LNCaP clone FGC (cell line): ENCODE results near the gene ZMAT2.
"Not testable (repeated sequence)": the region's sequence is repeated elsewhere in the genome, so short reads cannot be mapped to it uniquely, and the experiment has no call there.

Experiments used
- DNase-seq: peaks from one replicate; pipeline ENCODE4 v3.0.0-alpha.2; 2011; ENCODE audit warnings: low read depth
- H3K4me3 ChIP-seq: 2 replicates; pipeline ENCODE4 v1.5.1; 2011; ENCODE audit warnings: mild to moderate bottlenecking, low read depth, low read length, control low read depth
- TF ChIP-seq, protein P1 (sequence below): IDR thresholded peaks from 2 replicates; pipeline ENCODE4 v1.5.1; 2012; ENCODE audit warnings: mild to moderate bottlenecking; ENCODE audit not compliant: control insufficient read depth, insufficient read depth; ENCODE audit errors: extremely low read depth

Gene ZMAT2

DNA sequence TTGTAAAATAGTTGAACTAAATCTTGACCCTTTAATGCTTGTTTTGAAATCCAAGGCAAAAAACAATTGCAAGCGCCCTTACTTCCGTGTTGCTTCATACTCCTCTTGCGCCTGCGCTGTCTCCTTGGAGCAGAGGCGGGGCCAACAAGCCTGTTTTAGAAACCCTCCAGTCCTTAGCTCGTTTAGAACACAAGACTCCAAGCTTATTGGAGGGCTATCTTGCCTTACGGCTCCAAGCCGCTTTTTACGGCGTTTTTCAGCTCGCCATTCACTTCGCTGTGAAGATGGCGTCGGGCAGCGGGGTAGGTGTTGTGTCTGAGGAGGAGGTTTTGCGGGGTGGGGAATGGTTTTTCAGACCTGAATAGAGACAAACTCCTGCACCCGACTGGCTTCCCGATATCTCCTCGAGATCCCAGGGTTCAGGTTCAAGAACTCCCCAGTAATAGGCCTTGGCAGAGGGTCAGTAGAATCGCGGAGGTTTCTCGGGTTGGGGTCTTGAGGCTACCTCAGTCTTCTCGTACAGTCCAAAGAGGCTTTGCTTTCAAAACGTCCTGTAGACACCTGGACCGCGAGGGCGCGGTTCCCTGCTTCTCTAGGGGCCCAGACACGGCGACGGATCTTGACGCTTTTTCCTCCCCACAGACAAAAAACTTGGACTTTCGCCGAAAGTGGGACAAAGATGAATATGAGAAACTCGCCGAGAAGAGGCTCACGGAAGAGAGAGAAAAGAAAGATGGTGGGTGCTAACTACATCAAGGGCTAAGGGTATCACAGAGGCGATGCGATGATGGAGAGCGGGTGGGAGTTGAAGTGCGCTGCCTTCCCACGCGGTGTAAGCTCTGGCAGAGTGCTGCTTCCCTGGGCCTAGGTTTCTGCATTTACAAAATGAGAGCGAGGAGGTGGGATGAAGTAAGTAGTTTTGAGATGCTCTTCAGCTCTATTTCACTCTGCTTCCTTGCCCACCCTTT, at the start of gene ZMAT2:
Gene ZMAT2 (plus strand): TSS at position 271 of the 968 bp plus-strand sequence. CDS start 14 bp downstream, at position 285.
- H3K4me3 ChIP-seq, result peak within 1 kb of the TSS; percentile 92
- DNase-seq, result peak; percentile 98
- TF ChIP-seq, protein P1, sequence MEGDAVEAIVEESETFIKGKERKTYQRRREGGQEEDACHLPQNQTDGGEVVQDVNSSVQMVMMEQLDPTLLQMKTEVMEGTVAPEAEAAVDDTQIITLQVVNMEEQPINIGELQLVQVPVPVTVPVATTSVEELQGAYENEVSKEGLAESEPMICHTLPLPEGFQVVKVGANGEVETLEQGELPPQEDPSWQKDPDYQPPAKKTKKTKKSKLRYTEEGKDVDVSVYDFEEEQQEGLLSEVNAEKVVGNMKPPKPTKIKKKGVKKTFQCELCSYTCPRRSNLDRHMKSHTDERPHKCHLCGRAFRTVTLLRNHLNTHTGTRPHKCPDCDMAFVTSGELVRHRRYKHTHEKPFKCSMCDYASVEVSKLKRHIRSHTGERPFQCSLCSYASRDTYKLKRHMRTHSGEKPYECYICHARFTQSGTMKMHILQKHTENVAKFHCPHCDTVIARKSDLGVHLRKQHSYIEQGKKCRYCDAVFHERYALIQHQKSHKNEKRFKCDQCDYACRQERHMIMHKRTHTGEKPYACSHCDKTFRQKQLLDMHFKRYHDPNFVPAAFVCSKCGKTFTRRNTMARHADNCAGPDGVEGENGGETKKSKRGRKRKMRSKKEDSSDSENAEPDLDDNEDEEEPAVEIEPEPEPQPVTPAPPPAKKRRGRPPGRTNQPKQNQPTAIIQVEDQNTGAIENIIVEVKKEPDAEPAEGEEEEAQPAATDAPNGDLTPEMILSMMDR, result no peak

DNA sequence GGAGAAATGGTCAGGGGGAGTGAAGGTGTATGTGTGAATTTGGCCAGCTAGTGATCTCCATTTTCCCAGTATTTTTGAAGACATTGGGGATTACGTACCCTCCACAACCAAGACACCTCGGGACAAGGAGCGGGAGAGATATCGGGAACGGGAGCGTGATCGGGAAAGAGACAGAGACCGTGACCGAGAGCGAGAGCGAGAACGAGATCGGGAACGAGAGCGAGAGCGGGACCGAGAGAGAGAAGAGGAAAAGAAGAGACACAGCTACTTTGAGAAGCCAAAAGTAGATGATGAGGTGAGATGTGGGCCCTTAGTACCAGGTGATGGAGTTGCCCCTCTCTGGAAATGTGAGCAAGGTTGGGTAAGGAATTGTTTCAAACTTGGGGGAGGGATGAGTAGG, 41.4 kb upstream of the ZMAT2 start:
- TF ChIP-seq, protein P1, result no peak
- no peak for DNase-seq
- no peak overlapping the region for H3K4me3 ChIP-seq

DNA sequence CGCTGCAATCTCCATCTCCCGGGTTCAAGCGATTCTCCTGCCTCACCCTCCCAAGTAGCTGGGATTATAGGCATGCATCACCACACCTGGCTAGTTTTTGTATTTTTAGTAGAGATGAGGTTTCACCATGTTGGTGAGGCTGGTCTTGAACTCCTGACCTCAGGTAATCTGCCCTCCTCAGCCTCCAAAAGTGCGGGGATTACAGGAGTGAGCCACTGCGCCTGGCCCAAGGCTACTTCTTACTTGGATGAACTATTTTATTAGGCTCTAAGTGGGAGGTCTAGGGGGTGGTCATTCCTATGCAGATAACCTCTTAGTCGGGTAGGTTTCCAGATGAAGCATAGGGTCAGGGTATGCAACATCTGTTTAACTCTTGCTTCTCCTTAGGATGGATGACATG, 39.9 kb upstream of the ZMAT2 start:
- not testable (repeated sequence) for H3K4me3 ChIP-seq, DNase-seq

DNA sequence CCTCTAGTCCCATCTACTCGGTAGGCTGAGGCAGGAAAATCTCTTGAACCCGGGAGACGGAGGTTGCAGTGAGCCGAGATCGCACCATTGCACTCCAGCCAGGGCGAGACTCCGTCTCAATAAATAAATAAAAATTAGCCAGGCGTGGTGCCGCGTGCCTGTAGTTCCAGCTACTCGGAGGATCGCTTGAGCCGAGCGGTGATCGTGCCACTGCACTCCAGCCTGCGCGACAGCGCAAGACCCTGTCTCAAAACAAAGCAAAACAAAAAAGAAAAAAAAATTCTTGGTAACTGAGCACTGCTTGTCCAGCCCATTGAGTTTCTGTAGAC, 36.3 kb upstream of the ZMAT2 start:
- H3K4me3 ChIP-seq, result peak overlapping the region; percentile 74
- DNase-seq, result no peak
- TF ChIP-seq, protein P1, result no peak

DNA sequence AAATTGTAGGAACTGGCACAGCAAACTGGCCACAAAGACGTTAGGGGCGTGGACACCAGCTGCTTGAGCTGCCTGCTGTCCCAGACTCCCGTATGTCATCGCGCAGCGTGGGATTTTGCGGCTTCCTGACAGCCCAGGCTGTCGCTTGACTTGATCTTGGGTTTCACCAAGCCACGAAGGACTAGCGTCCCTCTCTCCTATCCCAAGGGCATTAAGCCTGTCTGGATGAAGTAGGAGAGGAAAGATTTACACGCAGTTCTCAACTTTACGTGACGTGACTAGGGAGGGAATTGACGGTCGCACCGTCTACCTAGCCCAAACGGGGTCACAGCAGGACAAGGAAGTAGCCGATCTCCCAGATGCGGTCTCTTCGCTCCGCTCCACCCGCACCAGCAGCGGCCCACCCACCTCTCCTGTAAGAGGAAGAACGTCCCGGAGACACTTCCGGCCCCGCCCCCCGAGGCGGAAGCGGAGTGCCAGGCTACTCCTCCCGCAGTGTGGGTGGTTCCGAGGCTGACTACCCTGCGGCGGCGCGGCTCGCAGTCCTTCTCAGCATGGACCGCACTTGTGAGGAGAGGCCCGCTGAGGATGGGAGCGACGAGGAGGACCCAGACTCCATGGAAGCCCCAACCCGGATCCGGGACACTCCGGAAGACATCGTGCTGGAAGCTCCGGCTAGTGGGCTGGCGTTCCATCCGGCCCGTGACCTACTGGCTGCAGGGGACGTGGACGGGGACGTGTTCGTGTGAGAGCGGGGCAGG, 35.7 kb upstream of the ZMAT2 start, which contains the start of gene WDR55:
Gene WDR55 (plus strand): TSS at position 546 of the 761 bp plus-strand sequence. CDS start 9 bp downstream, at position 555.
- peak within 1 kb of the TSS; percentile 74 for H3K4me3 ChIP-seq
- TF ChIP-seq, protein P1, result no peak
- peak; percentile 90 for DNase-seq

DNA sequence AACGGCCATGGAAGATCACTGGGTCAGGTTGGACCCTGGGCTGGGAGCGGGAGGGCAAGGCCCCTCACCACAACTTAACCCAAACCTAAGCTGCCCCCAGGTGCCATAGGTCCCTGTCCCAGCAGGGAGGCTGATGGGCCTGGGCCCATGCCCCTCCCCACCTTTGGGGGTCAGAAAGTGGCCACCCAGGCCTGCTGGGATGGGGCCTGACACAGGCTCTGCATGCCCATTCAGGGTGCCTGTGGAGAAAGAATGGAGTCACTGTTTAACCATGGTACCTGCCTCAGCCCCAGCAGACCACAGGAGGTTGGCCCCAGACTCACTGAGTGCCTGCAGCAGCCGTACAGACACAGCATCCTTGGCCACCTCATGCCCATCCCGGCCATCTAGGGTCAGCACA, 29.2 kb upstream of the ZMAT2 start:
- DNase-seq, H3K4me3 ChIP-seq: not testable (repeated sequence)

- TF ChIP-seq, protein P1, result no peak
- no peak overlapping the region for H3K4me3 ChIP-seq
- DNase-seq, result no peak
Measured at GRCh38 chr5:140671472-140672125, 28.6 kb upstream of the ZMAT2 start.
